HG03159 (cell line): ENCODE measurements around the gene GALNT18.

Source experiments
- ATAC-seq: cut with Tn5 transposase; IDR thresholded peaks from one replicate; pipeline ENCODE4 v1.9.1; 2021; ENCODE audit warnings: mild to moderate bottlenecking, moderate library complexity; ENCODE audit not compliant: unreplicated experiment

The GALNT18 gene

GRCh38 chr11:11621573-11622339, at the start of gene GALNT18:
Gene GALNT18 (minus strand): TSS chr11:11622005.
- peak; percentile 96 for ATAC-seq

- no peak for ATAC-seq
Observed at GRCh38 chr11:11670574-11670973, 48.8 kb upstream of the GALNT18 start.

GRCh38 chr11:11669233-11669846, 47.5 kb upstream of the GALNT18 start:
- ATAC-seq = no peak

GRCh38 chr11:11668781-11669180, 47.0 kb upstream of the GALNT18 start:
- no peak for ATAC-seq

GRCh38 chr11:11668274-11668673, 46.5 kb upstream of the GALNT18 start:
- no peak for ATAC-seq

GRCh38 chr11:11667056-11667455, 45.3 kb upstream of the GALNT18 start:
- ATAC-seq = no peak

- ATAC-seq = no peak
Observed at GRCh38 chr11:11665407-11665806, 43.6 kb upstream of the GALNT18 start.

GRCh38 chr11:11663907-11664306, 42.1 kb upstream of the GALNT18 start:
- ATAC-seq = no peak

- no peak for ATAC-seq
Observed at GRCh38 chr11:11662578-11662977, 40.8 kb upstream of the GALNT18 start.

- no peak for ATAC-seq
Observed at GRCh38 chr11:11661326-11662040, 39.7 kb upstream of the GALNT18 start.

- ATAC-seq = no peak
Observed at GRCh38 chr11:11660363-11660740, 38.5 kb upstream of the GALNT18 start.

GRCh38 chr11:11659567-11660362, 38.0 kb upstream of the GALNT18 start:
- ATAC-seq = no peak

- ATAC-seq = no peak
Observed at GRCh38 chr11:11657218-11657955, 35.6 kb upstream of the GALNT18 start.

GRCh38 chr11:11641581-11641980, 19.8 kb upstream of the GALNT18 start:
- ATAC-seq = no peak

GRCh38 chr11:11640996-11641395, 19.2 kb upstream of the GALNT18 start:
- ATAC-seq = no peak

- ATAC-seq = no peak
Observed at GRCh38 chr11:11640152-11640551, 18.3 kb upstream of the GALNT18 start.

- ATAC-seq = no peak
Observed at GRCh38 chr11:11636671-11637070, 14.9 kb upstream of the GALNT18 start.

GRCh38 chr11:11635443-11635842, 13.6 kb upstream of the GALNT18 start:
- ATAC-seq = no peak

GRCh38 chr11:11629368-11629767, 7.6 kb upstream of the GALNT18 start:
- no peak for ATAC-seq

- ATAC-seq = no peak
Observed at GRCh38 chr11:11628651-11629050, 6.8 kb upstream of the GALNT18 start.
